Testis (tissue), 3 donors: ENCODE measurements around the gene ABCA8. TPM values are rescaled to one million over a fixed set of nuclear protein-coding genes. Genes with fewer than 3 reads are reported as not detected.
A peak's percentile ranks its signal among the peaks of the same experiment; 100 is the strongest.

Source experiments
- DNase-seq: peaks from one replicate; pipeline ENCODE4 v3.0.0-alpha.2; 2019
- H3K27ac ChIP-seq, 2 donors: fragments of 200-600 bp; sonication (generic); one replicate each; pipeline ENCODE4 v1.5.1; 2019
- H3K27me3 ChIP-seq: fragments of 200-600 bp; sonication (generic); one replicate; pipeline ENCODE4 v1.5.1; 2019
- H3K36me3 ChIP-seq: fragments of 200-600 bp; sonication (generic); one replicate; pipeline ENCODE4 v1.5.1; 2017; ENCODE audit warnings: low read depth; ENCODE audit errors: missing control alignments
- H3K4me1 ChIP-seq: fragments of 200-600 bp; sonication (generic); one replicate; pipeline ENCODE4 v1.5.1; 2019
- H3K4me3 ChIP-seq, 2 donors: fragments of 200-600 bp; sonication (generic); one replicate each; pipeline ENCODE4 v1.5.1; 2017 to 2019
- H3K9me3 ChIP-seq: fragments of 200-600 bp; sonication (generic); one replicate; pipeline ENCODE4 v1.5.1; 2017
- POLR2A ChIP-seq: fragments of 450-650 bp; IDR thresholded peaks from one replicate; pipeline ENCODE4 v1.6.1; 2017; ENCODE audit warnings: antibody characterized with exemption, mild to moderate bottlenecking, moderate library complexity
- WGBS, 2 donors: methylation state at CpG; one replicate each; pipeline ENCODE4 v1.1.5; 2018; 5-methylcytosine and 5-hydroxymethylcytosine counted together
- intact Hi-C: fragments of 100-400 bp; cut with DNase I; formaldehyde crosslinking; loops from one replicate; pipeline ENCODE4 v1.15.1; 2023; ENCODE audit warnings: low total_unique reads
- polyA plus RNA-seq: library from polyadenylated mRNA; stranded (reverse); fragments of 350-450 nt; fragmentation: Illumina TruSeq; extraction: RNeasy Lipid Tissue Mini Kit (QIAGEN cat#74804); gene quantifications from one replicate; pipeline ENCODE4 v1.2.3, GENCODE V29; 2014; ENCODE audit warnings: low read depth, low replicate concordance; ENCODE audit not compliant: insufficient read depth
- total RNA-seq, 2 donors: library from RNA; depleted of rRNA; stranded (reverse); fragments of >200 nt; gene quantifications; one replicate each; pipeline ENCODE4 v1.2.3, GENCODE V29; 2016
- TF ChIP-seq, protein P1 (sequence below), 3 experiments: fragments of 450-650 bp in 2 of 3; fragments of 200-600 bp in 1 of 3; sonication (generic) in 1 of 3; IDR thresholded peaks; one replicate each; pipeline ENCODE4 v1.5.1; 2016 to 2019; ENCODE audit warnings: antibody characterized with exemption in 3 of 3, mild to moderate bottlenecking in 2 of 3, moderate library complexity in 1 of 3

The ABCA8 gene
- total and polyA plus RNA-seq, 3 donors from 2014 or later, result 45.6 to 249 (median 188) TPM

DNA sequence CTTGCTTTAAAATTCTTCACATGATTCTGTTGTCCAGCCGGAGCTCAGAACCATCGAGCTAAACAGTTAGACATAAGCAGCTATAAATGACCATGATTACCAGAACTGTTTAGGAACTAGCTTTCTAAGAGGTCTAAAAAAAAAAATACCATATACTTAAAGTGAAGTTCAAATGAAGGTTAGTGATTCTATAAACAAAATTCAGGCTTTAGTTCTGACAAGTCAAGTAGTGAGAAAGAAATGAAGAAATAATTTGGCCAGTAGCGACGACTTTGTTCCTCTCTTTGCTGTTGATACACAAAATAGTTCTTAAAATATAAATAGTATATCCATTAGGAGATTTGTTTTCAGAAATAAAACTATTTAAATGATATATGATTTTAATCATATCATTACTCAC lies 27.7 kb downstream of the ABCA8 start:
- Histone ChIP-seq H3K4me1 (no peaks in the 10 kb centered on the region), H3K27me3 (no peaks in the 10 kb centered on the region), H3K27ac (no peak overlapping the region), H3K4me3 (no peak overlapping the region), H3K36me3 (no peaks in the 10 kb centered on the region), H3K9me3 (no peaks in the 10 kb centered on the region)
- intact Hi-C loops, result no loop called here
- TF ChIP-seq, protein P1, sequence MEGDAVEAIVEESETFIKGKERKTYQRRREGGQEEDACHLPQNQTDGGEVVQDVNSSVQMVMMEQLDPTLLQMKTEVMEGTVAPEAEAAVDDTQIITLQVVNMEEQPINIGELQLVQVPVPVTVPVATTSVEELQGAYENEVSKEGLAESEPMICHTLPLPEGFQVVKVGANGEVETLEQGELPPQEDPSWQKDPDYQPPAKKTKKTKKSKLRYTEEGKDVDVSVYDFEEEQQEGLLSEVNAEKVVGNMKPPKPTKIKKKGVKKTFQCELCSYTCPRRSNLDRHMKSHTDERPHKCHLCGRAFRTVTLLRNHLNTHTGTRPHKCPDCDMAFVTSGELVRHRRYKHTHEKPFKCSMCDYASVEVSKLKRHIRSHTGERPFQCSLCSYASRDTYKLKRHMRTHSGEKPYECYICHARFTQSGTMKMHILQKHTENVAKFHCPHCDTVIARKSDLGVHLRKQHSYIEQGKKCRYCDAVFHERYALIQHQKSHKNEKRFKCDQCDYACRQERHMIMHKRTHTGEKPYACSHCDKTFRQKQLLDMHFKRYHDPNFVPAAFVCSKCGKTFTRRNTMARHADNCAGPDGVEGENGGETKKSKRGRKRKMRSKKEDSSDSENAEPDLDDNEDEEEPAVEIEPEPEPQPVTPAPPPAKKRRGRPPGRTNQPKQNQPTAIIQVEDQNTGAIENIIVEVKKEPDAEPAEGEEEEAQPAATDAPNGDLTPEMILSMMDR (IDR thresholded peaks at IDR 0.05), result no peak
- no peak for TF ChIP-seq POLR2A
- no peak for DNase-seq
- 68 to 82% methylated on average over 4 of the region's 4 CpGs for WGBS, 2 donors

GRCh38 chr17:68924793-68925720 lies 30.1 kb downstream of the ABCA8 start:
- intact Hi-C loops, result no loop called here
- no peak for TF ChIP-seq POLR2A
- TF ChIP-seq, protein P1 (IDR thresholded peaks at IDR 0.05), result no peak

GRCh38 chr17:68910789-68911431 lies 44.3 kb downstream of the ABCA8 start:
- H3K9me3 ChIP-seq, result no peaks in the 10 kb centered on the region
- intact Hi-C loops, result no loop called here
- no peaks in the 10 kb centered on the region for H3K27me3 ChIP-seq
- no peaks in the 10 kb centered on the region for H3K36me3 ChIP-seq
- no peak for DNase-seq
- peak overlapping the region; percentile 46 to 85 for H3K27ac ChIP-seq
- peaks cover 13% of the 10 kb centered on the region for H3K4me1 ChIP-seq
- TF ChIP-seq, protein P1 (IDR thresholded peaks at IDR 0.05), result no peak
- no peak for TF ChIP-seq POLR2A
- H3K4me3 ChIP-seq, result no peak overlapping the region
- WGBS, 2 donors, result 83 to 91% methylated on average over 2 of the region's 2 CpGs

More at GRCh38 chr17:68924793-68925720, 30.1 kb downstream of the ABCA8 start:
- H3K4me3 ChIP-seq, result no peak overlapping the region
- no peak overlapping the region for H3K27ac ChIP-seq
- no peaks in the 10 kb centered on the region for H3K27me3 ChIP-seq
- no peaks in the 10 kb centered on the region for H3K9me3 ChIP-seq
- WGBS, 2 donors, result 91% methylated on average over 9 of the region's 9 CpGs
- DNase-seq, result no peak
- no peaks in the 10 kb centered on the region for H3K4me1 ChIP-seq
- H3K36me3 ChIP-seq, result no peaks in the 10 kb centered on the region

- Histone ChIP-seq H3K9me3 (no peaks in the 10 kb centered on the region), H3K4me3 (no peak overlapping the region), H3K27ac (peak overlapping the region; percentile 46 to 85), H3K36me3 (no peaks in the 10 kb centered on the region), H3K27me3 (no peaks in the 10 kb centered on the region), H3K4me1 (peaks cover 13% of the 10 kb centered on the region)
- TF ChIP-seq, protein P1 (IDR thresholded peaks at IDR 0.05), result no peak
- no peak for TF ChIP-seq POLR2A
- intact Hi-C loops, result no loop called here
- peak; percentile 61 for DNase-seq
- 38 to 39% methylated on average over 4 to 5 of the region's 5 CpGs for WGBS, 2 donors
Observed at GRCh38 chr17:68910251-68910705, 44.9 kb downstream of the ABCA8 start.
